GDM1 (cell line): Measurements from ENCODE around the gene MSI1.

ENCODE experiments used
- DNase-seq: peaks from one replicate; lab custom pipeline; 2025; lab: John Stamatoyannopoulos, UW

The MSI1 gene

DNA sequence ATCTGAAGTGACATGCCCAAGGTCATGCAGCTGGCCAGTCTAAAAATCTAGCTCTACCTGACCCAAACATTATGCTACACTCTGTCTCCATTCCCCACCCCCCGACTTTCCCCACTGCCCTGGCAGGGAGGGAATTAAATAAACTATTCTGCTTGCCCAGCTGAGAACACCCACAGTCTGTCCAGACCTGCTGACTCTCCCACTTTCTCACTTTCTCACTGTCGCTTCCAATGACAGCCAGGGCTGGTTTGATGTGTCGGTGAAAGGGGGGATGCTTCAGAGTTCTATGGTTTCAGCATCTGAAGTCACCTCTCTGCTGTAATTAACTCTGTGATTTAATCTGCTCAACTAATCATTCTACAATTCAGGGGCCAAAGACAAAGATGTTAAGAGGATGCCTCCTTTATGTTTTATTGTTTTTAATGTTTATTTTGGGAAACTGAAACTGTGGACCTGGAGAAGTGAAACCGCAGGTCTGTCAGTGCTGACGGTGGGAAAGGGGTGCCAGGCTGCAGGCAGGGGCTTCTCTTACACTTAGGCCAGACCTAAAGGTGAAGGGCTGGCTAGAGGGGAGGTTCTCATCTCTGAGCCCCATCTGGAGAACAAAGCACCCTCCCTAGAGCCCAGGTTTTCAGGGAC is 8.1 kb upstream of the MSI1 start:
- no peak for DNase-seq

DNA sequence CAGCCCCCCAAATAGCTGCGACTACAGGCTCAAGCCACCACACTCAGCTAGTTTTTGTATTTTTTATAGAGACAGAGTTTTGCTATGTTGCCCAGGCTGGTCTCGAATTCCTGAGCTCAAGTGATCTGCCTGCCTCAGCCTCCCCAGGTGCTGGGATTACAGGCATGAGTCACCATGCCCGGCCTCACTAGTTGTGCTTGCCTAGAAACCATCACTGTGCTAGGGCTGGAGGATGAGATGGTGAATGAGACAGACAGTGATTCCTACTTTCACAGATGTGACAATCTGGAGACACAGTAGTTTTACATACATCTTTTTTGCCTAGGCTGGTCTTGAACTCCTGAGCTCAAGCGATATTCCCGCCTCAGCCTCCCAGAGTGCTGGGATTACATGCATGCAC is 7.5 kb upstream of the MSI1 start:
- no peak for DNase-seq

DNA sequence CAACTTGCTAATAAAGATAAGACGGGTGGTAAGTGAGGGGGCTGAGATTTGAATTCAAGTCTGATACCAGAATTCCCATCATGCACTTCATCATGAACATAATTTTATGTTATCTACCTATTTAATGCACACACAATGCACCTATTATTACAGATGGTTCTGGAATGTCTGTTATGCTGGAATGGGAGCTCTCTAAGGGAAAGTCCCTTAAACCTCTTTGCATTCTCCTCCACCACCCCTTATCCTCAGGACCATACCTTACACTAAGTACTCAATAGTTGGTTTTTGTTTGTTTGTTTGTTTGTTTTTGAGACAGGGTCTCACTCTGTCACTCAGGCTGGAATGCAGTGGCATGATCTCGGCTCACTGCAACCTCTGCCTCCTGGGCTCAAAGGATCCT is 7.0 kb upstream of the MSI1 start:
- no peak for DNase-seq

DNA sequence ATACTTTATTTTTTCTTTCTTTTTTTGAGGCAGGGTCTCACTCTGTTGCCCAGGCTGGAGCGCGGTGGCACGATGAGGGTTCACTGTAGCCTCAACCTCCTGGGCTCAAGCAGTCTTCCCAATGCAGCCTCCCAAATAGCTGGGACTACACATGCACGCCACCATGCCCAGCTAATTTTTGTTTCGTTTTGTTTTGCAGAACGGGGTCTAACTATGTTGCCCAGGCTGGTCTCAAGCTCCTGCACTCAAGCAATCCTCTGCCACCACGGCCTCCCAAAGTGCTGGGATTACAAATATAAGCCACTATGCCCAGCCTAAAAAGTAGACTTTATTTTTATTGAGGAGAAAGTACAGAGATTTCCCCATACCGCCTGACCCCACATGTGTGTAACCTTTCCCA is 4.7 kb upstream of the MSI1 start:
- DNase-seq = no peak

DNA sequence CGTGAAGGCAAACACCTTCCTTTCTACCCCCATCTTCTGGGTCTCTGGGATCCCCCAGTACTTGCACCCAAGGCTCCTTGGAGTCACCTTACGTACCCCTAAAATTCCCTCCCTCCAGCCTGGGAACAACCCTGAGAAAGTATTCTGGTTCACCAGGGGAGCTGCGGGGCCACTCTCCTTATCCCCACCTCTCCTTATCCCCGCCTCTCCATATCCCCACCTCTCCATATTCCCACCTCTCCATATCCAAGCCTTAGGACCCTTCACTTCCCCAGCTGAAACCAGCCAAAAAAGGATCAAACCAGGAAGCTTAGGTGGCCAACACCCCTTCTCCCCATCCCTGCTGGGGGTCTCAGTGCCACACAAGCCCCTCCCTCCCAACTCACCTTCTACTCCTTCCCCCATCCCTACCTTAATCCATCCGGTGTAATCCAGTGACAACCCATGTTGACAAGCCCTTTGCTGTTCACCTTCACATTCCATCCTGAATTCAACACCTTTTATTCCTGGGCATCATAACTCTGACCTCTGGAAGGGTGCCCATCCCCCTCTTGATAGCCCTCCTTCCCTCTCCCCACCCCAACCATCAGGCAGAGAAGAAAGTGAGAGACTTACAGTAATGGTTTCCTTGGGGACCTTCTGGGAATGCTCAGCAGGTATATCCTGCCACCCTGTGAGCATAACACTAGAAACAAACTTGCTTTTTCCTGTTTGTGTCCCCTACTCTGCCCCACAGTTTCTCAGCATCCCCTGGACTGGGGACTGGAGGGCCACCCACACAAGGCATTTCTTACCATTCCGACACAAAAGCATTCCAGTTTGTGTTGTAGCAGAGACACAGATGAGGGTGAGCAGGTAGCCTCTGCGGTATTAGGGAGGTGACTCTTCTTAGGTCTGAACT is 1.6 kb upstream of the MSI1 start:
- no peak for DNase-seq

DNA sequence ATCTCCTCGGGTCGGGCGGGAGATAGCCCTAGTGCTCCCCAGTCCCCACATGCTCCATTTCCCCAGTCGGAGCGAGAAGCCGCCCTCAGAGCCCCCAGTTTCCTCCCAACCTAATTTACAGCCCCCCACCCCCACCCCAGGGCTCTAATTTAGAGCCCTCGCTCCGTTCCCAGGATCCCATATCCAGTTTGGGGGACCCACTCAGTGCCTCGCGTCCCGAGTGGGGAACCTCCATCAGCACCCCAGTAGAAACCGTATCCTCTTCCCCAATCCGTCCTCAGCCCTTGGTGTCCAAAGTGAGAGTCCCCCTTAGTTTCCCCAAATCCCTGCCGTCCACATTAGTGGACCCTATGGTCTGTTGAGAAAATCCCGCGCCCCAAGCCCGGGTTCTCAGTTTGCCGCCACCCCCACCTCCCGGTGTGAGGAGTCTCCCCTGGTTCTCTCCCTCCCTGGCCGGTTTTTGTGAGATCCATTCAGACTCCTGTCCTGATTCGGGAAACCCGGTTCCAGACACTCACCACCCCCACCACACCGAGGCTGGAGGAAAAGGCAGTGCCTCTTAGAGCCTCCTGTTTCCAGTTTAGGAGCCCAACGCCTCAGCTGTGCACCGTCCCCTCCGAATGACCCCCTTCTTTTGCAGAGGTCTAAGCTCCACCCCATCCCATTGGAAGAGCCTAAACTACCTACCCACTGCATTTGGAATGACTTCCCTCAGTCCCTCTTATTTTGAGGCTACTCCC is 809 bp upstream of the MSI1 start:
- DNase-seq = no peak

DNA sequence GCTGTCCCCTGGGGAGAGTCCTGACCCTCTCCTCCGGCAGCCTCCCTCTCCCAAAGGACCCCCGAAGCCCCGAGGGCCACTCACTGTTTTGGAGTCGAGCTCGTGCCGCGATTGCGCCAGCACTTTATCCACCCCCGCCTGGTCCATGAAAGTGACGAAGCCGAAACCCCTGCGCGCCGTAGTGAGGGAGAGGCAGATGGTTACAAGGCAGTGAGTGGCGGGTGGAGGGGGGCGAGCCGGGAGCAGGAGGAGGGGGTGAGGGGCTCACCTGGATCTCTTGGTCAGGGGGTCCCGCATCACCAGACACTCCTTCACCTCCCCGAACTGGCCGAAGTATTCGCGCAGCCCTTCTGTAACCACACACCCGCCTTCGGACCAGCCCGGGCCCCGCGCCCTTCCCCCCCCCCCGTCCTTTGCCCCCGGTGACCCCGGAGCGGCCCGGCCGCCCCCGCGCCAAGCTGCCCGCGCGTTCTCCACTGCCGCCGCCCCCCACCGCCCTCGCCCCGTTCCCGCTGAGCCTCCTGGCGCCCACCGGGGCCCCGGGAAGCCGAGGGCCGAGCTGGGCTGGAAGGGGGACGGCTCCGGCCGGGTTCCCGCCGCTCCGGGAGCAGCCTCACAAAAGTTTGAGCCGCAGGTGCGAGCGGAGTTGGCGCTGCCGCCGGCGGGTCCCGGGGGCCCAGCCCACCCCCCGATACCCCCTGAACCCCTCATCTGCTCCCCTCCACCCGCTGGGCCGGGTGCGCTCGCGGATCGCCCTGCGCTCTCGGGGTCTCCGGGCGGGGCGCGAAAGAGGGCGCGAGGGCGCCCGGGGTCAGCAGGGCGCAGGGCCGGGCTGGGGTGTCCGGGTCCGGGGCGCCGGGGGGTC is 808 bp downstream of the MSI1 start:
- no peak for DNase-seq

DNA sequence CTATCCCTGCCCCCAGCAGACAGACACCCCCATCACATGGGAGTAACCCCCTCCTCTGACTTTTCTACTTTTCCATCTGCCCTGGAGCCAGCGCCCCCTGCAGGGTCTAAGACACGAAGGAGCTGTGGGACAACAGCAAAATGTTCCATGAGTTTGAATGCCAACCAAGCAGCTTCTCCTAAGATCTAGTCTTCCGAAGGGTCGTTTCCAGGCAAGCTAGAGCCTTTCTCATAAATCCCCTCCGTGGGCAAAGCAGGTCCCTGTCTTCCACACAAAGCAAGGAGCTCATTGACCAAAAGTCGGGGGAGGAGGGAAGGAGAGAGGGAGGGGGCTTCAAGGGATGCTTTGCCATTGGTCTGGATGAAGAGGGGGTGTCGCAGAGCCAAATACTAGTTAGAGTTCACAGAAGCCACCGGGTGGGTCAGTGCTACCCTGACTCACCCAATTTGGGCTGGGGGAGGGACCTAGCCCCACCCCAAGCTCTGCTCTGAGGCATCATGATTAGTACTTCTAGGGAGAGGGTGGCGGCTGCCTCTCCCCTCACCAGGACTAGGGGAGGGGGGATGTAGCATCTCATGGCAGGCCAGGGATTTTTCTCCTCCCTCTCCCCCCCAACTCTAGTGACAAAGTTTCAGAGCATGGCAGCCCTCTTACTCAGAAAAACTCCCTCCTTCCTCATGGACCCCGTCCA is 1.6 kb downstream of the MSI1 start:
- DNase-seq = no peak

DNA sequence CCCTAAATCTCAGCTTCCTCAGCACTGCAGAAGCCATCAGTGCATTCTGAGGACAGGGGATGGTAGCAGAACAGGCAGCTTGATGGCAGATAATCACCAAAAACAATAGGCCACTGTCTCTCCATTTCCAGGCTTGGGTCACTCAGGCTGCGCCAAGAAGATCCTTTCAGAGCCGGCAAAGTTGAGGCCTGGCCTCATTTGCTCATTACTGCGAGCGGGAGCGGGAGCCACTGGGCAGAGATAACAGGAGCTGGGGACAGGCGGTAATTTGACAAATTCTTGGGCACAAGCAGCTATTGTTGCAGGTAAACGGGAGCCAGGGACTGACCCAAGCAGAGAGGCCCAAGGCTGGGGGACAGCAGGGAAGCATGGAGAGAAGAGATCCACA is 2.1 kb downstream of the MSI1 start:
- DNase-seq = no peak

DNA sequence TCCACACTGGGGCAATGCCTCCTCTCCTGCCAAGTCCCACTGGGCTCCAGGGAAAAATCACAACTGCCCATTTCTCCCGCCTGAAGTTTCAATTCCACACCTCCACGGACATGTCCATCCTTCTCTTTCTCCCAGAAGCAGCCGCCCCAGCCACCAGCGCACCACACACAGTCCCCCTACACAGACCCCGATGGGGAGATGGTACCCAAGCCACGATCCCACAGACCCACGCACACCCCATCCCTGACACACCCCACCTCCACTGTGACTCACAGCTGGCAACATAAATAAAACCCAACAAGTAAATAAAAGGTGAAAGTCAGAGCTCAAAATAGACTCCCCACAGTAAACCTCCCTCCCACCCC is 2.6 kb downstream of the MSI1 start:
- no peak for DNase-seq

DNA sequence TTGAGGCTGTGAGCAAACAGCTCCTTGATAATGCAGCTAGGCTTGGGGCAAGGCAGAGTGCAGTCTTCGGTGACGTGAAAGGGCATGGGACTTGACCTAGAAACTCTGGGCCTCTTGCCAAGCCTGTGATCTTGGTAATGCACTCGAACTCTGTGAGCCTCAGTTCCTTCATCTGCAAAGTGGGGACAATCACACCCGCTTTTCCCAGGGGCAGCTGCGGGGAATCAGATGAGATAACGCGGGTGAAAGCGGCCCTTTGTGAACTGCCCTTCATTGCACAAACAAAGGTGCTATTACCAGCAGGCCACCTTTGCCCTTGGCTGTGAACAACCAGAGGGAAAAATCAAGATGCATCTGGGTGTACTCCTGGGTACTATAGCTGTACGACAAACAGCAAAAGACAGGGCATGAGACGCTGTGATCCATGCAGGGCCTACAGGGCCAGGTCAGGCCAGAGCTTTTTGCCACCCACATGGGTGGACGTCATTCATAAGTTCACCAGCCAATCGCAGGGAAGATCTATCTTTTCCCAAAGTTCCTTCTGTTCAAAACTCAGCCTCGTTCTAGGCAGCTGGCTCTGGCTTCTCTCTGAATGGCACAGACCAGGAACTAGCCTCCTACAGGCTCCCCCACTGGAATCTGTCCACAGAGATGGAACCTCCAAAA is 3.2 kb downstream of the MSI1 start:
- no peak for DNase-seq

DNA sequence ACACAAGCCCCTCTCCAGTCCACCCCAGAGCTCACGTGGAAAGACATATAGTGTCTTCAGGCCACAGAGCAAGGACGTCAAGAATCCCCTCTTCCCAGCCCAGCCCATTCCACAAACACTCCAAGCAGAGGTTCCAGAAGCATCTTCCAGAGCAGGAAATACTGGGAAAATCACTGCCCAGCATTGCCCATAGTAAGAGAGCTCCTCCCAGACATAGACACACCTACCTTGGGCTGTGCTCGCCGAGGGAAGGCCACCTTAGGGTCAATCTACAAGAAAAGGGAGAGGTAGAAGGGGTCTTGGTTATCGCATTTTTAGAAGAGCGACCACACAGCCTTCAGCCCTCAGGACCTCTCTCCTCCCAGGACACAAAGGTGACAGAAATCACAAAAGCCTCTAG is 4.5 kb downstream of the MSI1 start:
- no peak for DNase-seq

DNA sequence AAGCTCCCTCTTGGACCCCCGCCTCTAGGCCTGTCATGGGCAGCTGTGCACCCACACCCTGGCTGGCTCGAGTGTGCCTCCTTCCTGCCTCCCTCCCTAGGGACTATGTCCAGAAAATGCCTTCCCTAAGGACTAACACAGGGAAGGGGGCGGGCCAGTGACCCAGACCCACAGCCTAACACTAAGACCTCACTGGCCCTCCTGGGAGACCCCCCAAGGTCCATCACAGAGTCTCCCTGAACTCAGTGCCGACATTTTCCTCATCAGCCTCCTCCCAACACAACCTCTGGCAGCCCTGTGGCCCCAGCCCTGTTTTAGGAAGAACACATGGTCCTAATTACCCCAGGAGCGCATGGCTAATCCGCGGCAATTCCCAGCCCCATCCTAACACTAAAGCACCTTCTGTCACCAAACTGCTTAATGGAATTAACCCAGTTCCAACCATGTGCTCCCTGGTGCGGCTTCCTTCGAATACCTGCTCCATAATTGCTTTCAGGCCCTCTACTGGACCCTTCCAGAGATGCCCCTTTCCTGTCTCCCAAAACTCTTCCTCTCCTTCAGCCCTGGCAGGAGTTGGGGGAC is 5.6 kb downstream of the MSI1 start:
- DNase-seq = no peak

DNA sequence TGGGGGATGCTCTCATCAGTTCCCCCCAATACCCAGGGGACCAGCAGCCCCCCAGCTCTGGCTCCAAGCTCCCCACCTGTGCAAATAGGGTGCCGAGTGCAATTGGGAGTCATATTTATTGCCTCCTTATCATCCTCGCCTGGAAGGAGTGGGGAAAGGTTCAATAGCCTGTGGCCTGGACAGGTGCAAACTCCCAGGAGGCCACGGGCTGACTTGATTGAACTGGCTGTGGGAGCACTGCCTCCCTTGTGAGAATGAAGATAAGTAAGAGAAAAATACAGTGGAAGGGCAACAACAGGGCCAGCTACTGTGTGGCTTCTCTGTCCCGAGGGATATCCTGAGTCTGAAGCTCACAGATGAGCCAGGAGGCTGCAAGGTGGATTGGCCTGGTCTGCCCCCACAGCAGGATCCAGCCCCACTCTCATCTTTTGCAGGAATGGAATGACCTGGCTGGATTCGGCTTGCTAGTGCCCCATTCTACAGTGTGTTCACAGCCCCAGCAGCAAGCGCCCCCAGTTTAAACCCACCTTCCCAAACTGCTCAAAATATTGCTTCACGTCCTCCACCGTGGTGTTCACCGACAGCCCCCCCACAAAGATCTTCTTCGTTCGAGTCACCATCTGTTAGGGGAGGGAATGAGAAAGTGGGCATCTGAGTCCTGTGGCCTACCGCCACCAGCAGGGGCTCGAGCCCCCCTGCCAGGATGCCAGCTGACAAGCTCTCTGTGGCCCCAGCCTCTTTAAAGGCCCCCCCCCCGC is 6.3 kb downstream of the MSI1 start:
- DNase-seq = no peak

DNA sequence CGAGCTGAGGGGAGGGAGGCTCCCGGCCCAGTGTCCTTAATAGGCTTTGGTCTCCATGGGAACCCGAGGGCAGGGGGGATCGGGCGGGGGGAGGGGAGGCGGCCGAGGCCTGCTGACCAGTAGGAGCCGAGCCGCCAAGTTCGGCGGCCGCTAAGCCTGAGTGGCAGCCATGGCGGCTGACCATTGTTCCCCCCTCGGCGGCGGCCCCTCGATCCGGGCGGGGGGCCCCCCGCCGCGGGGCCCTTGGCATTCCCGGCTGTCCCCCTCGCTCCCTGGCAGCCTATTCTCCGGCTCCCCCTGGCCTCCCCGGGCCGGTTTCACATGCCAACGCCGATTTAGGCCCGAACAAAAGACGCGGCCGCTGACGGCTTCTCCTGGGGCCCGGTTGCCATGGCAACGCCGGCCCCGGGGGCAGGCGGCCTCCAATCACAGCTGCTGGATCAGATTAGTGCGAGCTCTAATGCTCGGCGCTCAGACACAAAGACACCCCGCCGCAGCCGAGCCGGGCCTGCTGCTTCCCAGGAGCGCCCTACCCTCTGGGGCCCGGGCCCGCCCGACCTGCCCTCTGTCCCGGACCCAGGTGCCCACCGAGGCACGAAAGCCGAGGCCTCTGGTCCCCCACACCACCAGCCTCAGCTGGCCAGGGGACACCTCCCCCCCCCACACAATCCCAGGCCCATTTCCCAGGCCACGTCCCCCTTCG is 7.3 kb downstream of the MSI1 start:
- no peak for DNase-seq

DNA sequence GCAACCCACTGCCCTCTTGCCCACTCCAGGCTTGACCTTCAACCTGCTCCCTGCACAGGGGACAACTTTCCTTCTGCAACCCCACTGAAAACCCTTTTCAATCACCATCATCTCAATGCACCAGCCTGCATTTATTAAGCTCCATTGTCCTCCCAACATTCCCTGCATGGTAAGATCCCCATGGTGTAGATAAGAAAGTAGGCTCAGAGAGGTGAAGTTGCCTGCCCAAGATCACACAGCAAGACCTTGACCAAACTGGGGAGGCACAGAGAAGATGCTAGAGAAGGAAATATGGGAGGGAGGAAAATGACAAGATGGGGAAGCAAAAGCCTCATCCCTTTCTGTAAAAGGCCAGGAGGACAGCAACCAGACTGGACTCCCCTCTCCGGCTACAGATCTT is 9.8 kb downstream of the MSI1 start:
- DNase-seq = no peak

DNA sequence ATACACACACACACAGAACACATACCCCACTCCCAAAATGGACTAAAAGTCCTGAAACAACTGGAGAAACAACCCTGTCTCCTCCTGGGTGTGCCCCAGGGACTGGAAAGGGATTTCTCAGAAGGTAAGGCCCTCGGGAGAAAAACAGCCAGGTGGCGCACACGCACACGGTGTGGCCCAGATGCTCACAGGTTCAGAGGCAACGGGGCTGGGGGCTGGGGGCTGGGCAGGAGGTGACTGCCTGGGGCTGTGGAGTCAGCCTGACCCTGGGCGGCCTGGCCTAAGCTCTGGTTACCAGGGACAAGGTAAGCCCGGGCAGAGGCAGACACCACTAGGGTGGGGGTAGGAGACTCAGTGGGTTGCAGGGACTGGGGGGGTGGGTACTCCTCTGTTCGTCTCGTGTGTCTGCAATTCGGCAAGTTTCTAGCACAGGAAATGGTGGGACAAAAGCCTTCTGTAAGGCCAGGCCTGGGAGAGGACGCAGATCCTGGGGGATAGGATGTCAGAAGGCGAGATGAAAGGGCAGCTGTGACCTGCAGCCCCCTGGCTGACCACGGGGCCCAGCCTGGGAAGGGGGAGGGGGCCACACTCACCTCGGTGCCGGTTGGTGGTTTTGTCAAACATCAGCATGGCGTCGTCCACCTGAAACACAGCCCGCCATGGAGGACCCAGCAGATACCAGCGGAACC is 10.4 kb downstream of the MSI1 start:
- DNase-seq = no peak

DNA sequence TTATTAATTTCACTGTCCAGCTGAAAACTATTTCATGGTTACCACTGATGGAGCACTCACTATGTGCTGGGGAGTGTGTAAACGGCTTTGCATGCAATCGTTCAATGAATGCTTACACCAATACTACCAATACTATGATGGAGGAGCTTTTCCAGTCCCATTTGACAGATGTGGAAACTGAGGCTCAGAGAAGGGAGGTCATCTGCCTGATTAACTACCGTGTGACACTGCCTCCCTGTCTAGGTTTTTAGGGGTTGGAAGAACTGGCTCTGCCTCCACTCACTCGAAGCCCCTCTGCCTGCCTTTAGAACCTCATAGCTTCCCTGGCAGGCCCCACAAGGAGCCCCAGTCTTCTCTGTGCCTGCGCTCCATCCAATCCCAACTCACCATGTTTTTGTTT is 11.9 kb downstream of the MSI1 start:
- DNase-seq = no peak
